H1 (cell line): ENCODE results near the gene SPOCK3. TPM values are rescaled to one million over a fixed set of nuclear protein-coding genes. Genes with fewer than 3 reads are reported as not detected.

Experiments used
- CTCF ChIA-PET: fragments of 300-600 bp; sonication (Branson Sonifier 250); formaldehyde crosslinking; loops from one replicate; lab custom pipeline; 2021; ENCODE audit not compliant: partially characterized antibody; lab: Charles Lee
- POLR2A ChIA-PET: fragments of 300-600 bp; sonication (Branson Sonifier 250); formaldehyde crosslinking; loops from one replicate; lab custom pipeline; 2021; ENCODE audit warnings: inconsistent platforms; ENCODE audit not compliant: partially characterized antibody; lab: Charles Lee
- DNase-seq, 2 experiments: peaks; one replicate each; pipeline versions ENCODE4 v3.0.0 to v3.0.0-alpha.2; 2010 to 2022; ENCODE audit warnings: low spot score in 2 of 2, low read depth in 1 of 2, mixed read lengths in 1 of 2
- FAIRE-seq: peaks from 2 replicates; lab custom pipeline; 2011; peaks lifted over from hg19 to GRCh38; lab: Jason Lieb, UNC
- H2AFZ ChIP-seq: 2 replicates; pipeline ENCODE4 v1.8.1; 2012; ENCODE audit warnings: low read length, inconsistent platforms
- H2AK5ac ChIP-seq: 2 replicates; pipeline ENCODE4 v1.6.1; 2013; ENCODE audit warnings: low read depth, low read length
- H2BK120ac ChIP-seq: replicated peaks from 2 replicates; pipeline ENCODE3; 2013; ENCODE audit warnings: low read depth, low read length, inconsistent platforms
- H2BK12ac ChIP-seq: 2 replicates; pipeline ENCODE4 v1.6.1; 2013; ENCODE audit warnings: low read depth, low read length
- H2BK15ac ChIP-seq: 2 replicates; pipeline ENCODE4 v1.6.1; 2013; ENCODE audit warnings: low read length
- H2BK20ac ChIP-seq: 2 replicates; pipeline ENCODE4 v1.6.1; 2013; ENCODE audit warnings: low read length
- H2BK5ac ChIP-seq: 2 replicates; pipeline ENCODE4 v1.6.1; 2013; ENCODE audit warnings: low read depth, low read length
- H3K14ac ChIP-seq: 2 replicates; pipeline ENCODE4 v1.6.1; 2013; ENCODE audit warnings: inconsistent platforms; ENCODE audit not compliant: insufficient read length
- H3K18ac ChIP-seq: 2 replicates; pipeline ENCODE4 v1.6.1; 2013; ENCODE audit warnings: low read length; ENCODE audit errors: extremely low read depth
- H3K23ac ChIP-seq: 2 replicates; pipeline ENCODE4 v1.6.1; 2013; ENCODE audit warnings: inconsistent platforms; ENCODE audit not compliant: insufficient read length
- H3K23me2 ChIP-seq: 2 replicates; pipeline ENCODE4 v1.6.1; 2013; ENCODE audit warnings: low read depth, low read length
- H3K27ac ChIP-seq: 2 replicates; pipeline ENCODE4 v1.6.1; 2011; ENCODE audit warnings: low read depth, low read length, inconsistent platforms
- H3K27me3 ChIP-seq, 4 experiments: replicated peaks in 1 of 4; 1 replicate in 1 of 4; 2 replicates in 3 of 4; pipeline versions ENCODE4 v1.6.1 to v1.8.1; 2011 to 2013; ENCODE audit warnings: low read length in 3 of 4, mild to moderate bottlenecking in 3 of 4, inconsistent platforms in 2 of 4, mixed read lengths in 2 of 4, moderate library complexity in 1 of 4; ENCODE audit not compliant: control insufficient read depth in 3 of 4, insufficient read depth in 3 of 4; ENCODE audit errors: extremely low read depth in 1 of 4
- H3K36me3 ChIP-seq, 4 experiments: 2 replicates each; pipeline versions ENCODE4 v1.6.1 to v1.8.1; 2011 to 2013; ENCODE audit warnings: mild to moderate bottlenecking in 4 of 4, low read length in 3 of 4, moderate library complexity in 2 of 4, control low read depth in 1 of 4, inconsistent platforms in 1 of 4; ENCODE audit not compliant: insufficient read depth in 4 of 4, control insufficient read depth in 2 of 4
- H3K4ac ChIP-seq: replicated peaks from 2 replicates; pipeline ENCODE3; 2013; ENCODE audit warnings: low read length, low read depth, mixed read lengths, inconsistent platforms; ENCODE audit not compliant: insufficient read length
- H3K4me1 ChIP-seq, 4 experiments: replicated peaks in 1 of 4; 1 replicate in 1 of 4; 2 replicates in 3 of 4; pipeline versions ENCODE4 v1.6.1 to v1.8.1; 2011 to 2013; ENCODE audit warnings: low read length in 3 of 4, inconsistent platforms in 2 of 4, mixed read lengths in 1 of 4; ENCODE audit not compliant: insufficient read depth in 4 of 4, control insufficient read depth in 3 of 4
- H3K4me2 ChIP-seq, 2 experiments: 2 replicates each; pipeline versions ENCODE4 v1.6.1 to v1.8.1; 2011 to 2013; ENCODE audit warnings: low read depth in 2 of 2, low read length in 2 of 2, control low read depth in 1 of 2, inconsistent platforms in 1 of 2, mild to moderate bottlenecking in 1 of 2; ENCODE audit not compliant: insufficient read depth in 1 of 2
- H3K4me3 ChIP-seq, 4 experiments: fragments of 200-600, 300-600 bp in 1 of 4; sonication (generic), shearing (Covaris generic), sonication (Bioruptor Twin) in 1 of 4; 2 replicates each; pipeline versions ENCODE4 v1.5.1 to v1.8.1; 2011 to 2016; ENCODE audit warnings: low read length in 4 of 4, low read depth in 3 of 4, control low read depth in 2 of 4, inconsistent platforms in 2 of 4, mild to moderate bottlenecking in 2 of 4, mixed read lengths in 1 of 4, moderate library complexity in 1 of 4; ENCODE audit not compliant: insufficient read depth in 2 of 4; ENCODE audit errors: extremely low read depth in 1 of 4
- H3K56ac ChIP-seq: replicated peaks from 2 replicates; pipeline ENCODE3; 2013; ENCODE audit warnings: low read depth, mild to moderate bottlenecking, mixed read lengths, low read length, inconsistent platforms; ENCODE audit not compliant: insufficient read length
- H3K79me1 ChIP-seq: 2 replicates; pipeline ENCODE4 v1.6.1; 2013; ENCODE audit warnings: low read depth, low read length, control low read depth
- H3K79me2 ChIP-seq, 2 experiments: 2 replicates each; pipeline versions ENCODE4 v1.6.1 to v1.8.1; 2012 to 2013; ENCODE audit warnings: low read length in 2 of 2, mild to moderate bottlenecking in 2 of 2, inconsistent platforms in 1 of 2; ENCODE audit not compliant: insufficient read depth in 2 of 2, control insufficient read depth in 1 of 2
- H3K9ac ChIP-seq, 4 experiments: replicated peaks in 1 of 4; 1 replicate in 1 of 4; 2 replicates in 3 of 4; pipeline versions ENCODE4 v1.6.1 to v1.8.1; 2011 to 2013; ENCODE audit warnings: low read depth in 3 of 4, low read length in 3 of 4, control low read depth in 2 of 4, mild to moderate bottlenecking in 2 of 4, moderate library complexity in 2 of 4, inconsistent platforms in 1 of 4; ENCODE audit errors: extremely low read depth in 1 of 4
- H3K9me3 ChIP-seq, 2 experiments: 2 replicates each; pipeline versions ENCODE4 v1.6.1 to v1.8.1; 2012 to 2013; ENCODE audit warnings: mild to moderate bottlenecking in 2 of 2, moderate library complexity in 2 of 2, control low read depth in 1 of 2, inconsistent platforms in 1 of 2, low read depth in 1 of 2, low read length in 1 of 2, mixed read lengths in 1 of 2; ENCODE audit not compliant: insufficient read depth in 2 of 2
- H4K20me1 ChIP-seq, 2 experiments: replicated peaks in 1 of 2; 2 replicates each; pipeline versions ENCODE3 to v1.8.1; 2011 to 2013; ENCODE audit warnings: inconsistent platforms in 2 of 2, low read length in 2 of 2, mild to moderate bottlenecking in 1 of 2; ENCODE audit not compliant: insufficient read depth in 2 of 2, control insufficient read depth in 1 of 2
- H4K5ac ChIP-seq: 2 replicates; pipeline ENCODE4 v1.6.1; 2013; ENCODE audit warnings: low read length, low read depth, mixed read lengths, inconsistent platforms; ENCODE audit not compliant: insufficient read length
- H4K8ac ChIP-seq: 2 replicates; pipeline ENCODE4 v1.8.0; 2013; ENCODE audit warnings: mild to moderate bottlenecking, moderate library complexity, low read length, inconsistent platforms; ENCODE audit not compliant: insufficient read depth; ENCODE audit errors: extremely low read depth
- H4K91ac ChIP-seq: replicated peaks from 2 replicates; pipeline ENCODE3; 2013; ENCODE audit warnings: low read length, mixed read lengths, inconsistent platforms; ENCODE audit not compliant: insufficient read length
- ASH2L ChIP-seq: fragments of 200-600, 300-600 bp; sonication (generic); IDR thresholded peaks from one replicate; pipeline ENCODE4 v1.7.1; 2017; ENCODE audit warnings: low read length
- ATF2 ChIP-seq: IDR thresholded peaks from 2 replicates; pipeline ENCODE4 v1.6.1; 2012; ENCODE audit warnings: low read length, inconsistent platforms
- ATF3 ChIP-seq: IDR thresholded peaks from 2 replicates; pipeline ENCODE4 v1.6.1; 2011; ENCODE audit warnings: low read depth, mild to moderate bottlenecking, low read length; ENCODE audit not compliant: insufficient read depth
- HDAC2 ChIP-seq, 2 experiments: fragments of 300-600 bp in 1 of 2; sonication (generic) in 1 of 2; IDR thresholded peaks; 2 replicates each; pipeline ENCODE4 v1.6.1; 2011 to 2012; ENCODE audit warnings: low read depth in 2 of 2, low read length in 2 of 2, mild to moderate bottlenecking in 2 of 2, moderate library complexity in 2 of 2, borderline replicate concordance in 1 of 2, inconsistent platforms in 1 of 2
- SAP30 ChIP-seq: fragments of 300-600 bp; sonication (generic); IDR thresholded peaks from 2 replicates; pipeline ENCODE4 v1.7.1; 2012; ENCODE audit warnings: low read length, moderate library complexity, mild to moderate bottlenecking, inconsistent platforms; ENCODE audit not compliant: insufficient read depth, insufficient replicate concordance
- SP2 ChIP-seq: IDR thresholded peaks from 2 replicates; pipeline ENCODE4 v1.6.1; 2012; ENCODE audit warnings: mild to moderate bottlenecking, low read length, inconsistent platforms
- SP4 ChIP-seq: IDR thresholded peaks from 2 replicates; pipeline ENCODE4 v1.6.1; 2012; ENCODE audit warnings: low read length, inconsistent platforms
- TAF1 ChIP-seq: IDR thresholded peaks from 2 replicates; pipeline ENCODE4 v1.6.1; 2011; ENCODE audit warnings: mild to moderate bottlenecking, low read depth, low read length
- ZNF274 ChIP-seq: IDR thresholded peaks from 2 replicates; pipeline ENCODE4 v1.7.0; 2012; ENCODE audit warnings: low read length, borderline replicate concordance; ENCODE audit errors: extremely low read depth
- WGBS, 2 experiments: shearing (Covaris generic) in 1 of 2; methylation state at CpG; one replicate each; pipeline versions ENCODE4 v1.1.6 to v1.1.7; 2013 to 2015; ENCODE audit warnings: low lambda C conversion rate in 2 of 2, mixed read lengths in 2 of 2, inconsistent platforms in 1 of 2, low coverage in 1 of 2, missing lambda C conversion rate in 1 of 2; ENCODE audit not compliant: insufficient replicate concordance in 2 of 2, insufficient coverage in 1 of 2, insufficient read length in 1 of 2; ENCODE audit errors: extremely low coverage in 1 of 2, missing lambda C conversion rate in 1 of 2; 5-methylcytosine and 5-hydroxymethylcytosine counted together
- polyA plus RNA-seq, 7 experiments: library from polyadenylated mRNA; depleted of rRNA in 3 of 7; stranded (reverse) in 5 of 7; unstranded in 2 of 7; fragments of >200 nt in 5 of 7; fragments of 200-250 nt in 2 of 7; gene quantifications; 1 replicate in 5 of 7; 2 replicates in 1 of 7; 4 replicates in 1 of 7; pipeline versions ENCODE4 v1.2.1 to v1.2.3, GENCODE V29; 2011 to 2013; ENCODE audit warnings: missing spikeins in 2 of 7, mixed read lengths in 2 of 7
- total RNA-seq: library from RNA; stranded (reverse); fragmentation: NEBNext Ultra II Directional; extraction: Animal tissue kit (Norgen Biotek cat#: 25700); gene quantifications from 2 replicates; pipeline ENCODE4 v1.2.1, GENCODE V29; 2021

Gene SPOCK3
- total and polyA plus RNA-seq, 2 of the 8 experiments (the other 6 are each of a cell fraction or from before 2014, with no cell fraction given), result 0.14 to 0.60 TPM

- no peak overlapping the region for H2BK15ac ChIP-seq
- no peak overlapping the region for H3K18ac ChIP-seq
- no peak overlapping the region for H2AK5ac ChIP-seq
- no peak overlapping the region for H4K8ac ChIP-seq
- no peaks in the 10 kb centered on the region for H3K79me1 ChIP-seq
- H3K4me3 ChIP-seq, result no peak overlapping the region
- ChIA-PET CTCF (no interaction called here), POLR2A (no interaction called here)
- H3K4me1 ChIP-seq, result no peaks in the 10 kb centered on the region
- H4K20me1 ChIP-seq, result no peaks in the 10 kb centered on the region
- H2BK5ac ChIP-seq, result no peak overlapping the region
- FAIRE-seq (no peak), DNase-seq (no peak)
- H3K23ac ChIP-seq, result no peak overlapping the region
- H3K4me2 ChIP-seq, result no peak overlapping the region
- no peak overlapping the region for H3K4ac ChIP-seq
- no peak overlapping the region for H3K14ac ChIP-seq
- no peaks in the 10 kb centered on the region for H3K36me3 ChIP-seq
- no peaks in the 10 kb centered on the region for H3K79me2 ChIP-seq
- no peak overlapping the region for H2AFZ ChIP-seq
- H3K27ac ChIP-seq, result no peak overlapping the region
- no peak overlapping the region for H4K91ac ChIP-seq
- H3K9ac ChIP-seq, result no peak overlapping the region
- no peak overlapping the region for H4K5ac ChIP-seq
- no peaks in the 10 kb centered on the region for H3K27me3 ChIP-seq
- H3K23me2 ChIP-seq, result no peaks in the 10 kb centered on the region
- WGBS, 2 experiments, result 98% methylated on average over 5 of the region's 5 CpGs; no CpG with 5 or more reads in 1 of the 2 experiments
- H2BK12ac ChIP-seq, result no peak overlapping the region
- H2BK20ac ChIP-seq, result no peak overlapping the region
- no peak overlapping the region for H2BK120ac ChIP-seq
- no peak overlapping the region for H3K56ac ChIP-seq
- no peaks in the 10 kb centered on the region for H3K9me3 ChIP-seq
- TF ChIP-seq ASH2L (no peak), SAP30 (no peak), SP4 (no peak), ATF3 (no peak), SP2 (no peak), ATF2 (no peak), HDAC2 (IDR thresholded peaks at IDR 0.05; ENCODE audit: borderline replicate concordance in 1 of 2, low read depth in 2 of 2, low read length in 2 of 2) (no peak), ZNF274 (no peak), TAF1 (no peak)
Observed at GRCh38 chr4:167102475-167102874, 131.8 kb downstream of the SPOCK3 start.
